GM12878 (cell line): ENCODE measurements around the gene CCDC178. TPM values are rescaled to one million over a fixed set of nuclear protein-coding genes. Genes with fewer than 3 reads are reported as not detected.

Experiments used
- ATAC-seq: fragments of 200-7000 bp; cut with Tn5 transposase; 3 replicates; pipeline ENCODE4 v1.9.1; 2020; ENCODE audit warnings: mild to moderate bottlenecking, moderate library complexity
- BruUV-seq: library from RNA; stranded (reverse); fragments of 400-500 nt; replicated peaks from 2 replicates; lab custom pipeline; 2021; lab: Mats Ljungman, UMichigan
- CTCF ChIA-PET: fragments of 300-600 bp; sonication (Branson Sonifier 250); formaldehyde crosslinking; extraction: SDS; loops from one replicate; lab custom pipeline; 2021; ENCODE audit warnings: inconsistent platforms; lab: Yijun Ruan, JAX
- POLR2A ChIA-PET: fragments of 350-600 bp; formaldehyde crosslinking; extraction: SDS; loops from one replicate; lab custom pipeline; 2021; ENCODE audit warnings: inconsistent platforms; lab: Charles Lee
- RAD21 ChIA-PET: fragments of 300-600 bp; sonication (Branson Sonifier 250); formaldehyde crosslinking; loops from one replicate; lab custom pipeline; 2023; ENCODE audit warnings: antibody characterized with exemption; ENCODE audit not compliant: unreplicated experiment; lab: Charles Lee
- SMC1A ChIA-PET: fragments of 300-600 bp; sonication (Branson Sonifier 250); formaldehyde crosslinking; loops from one replicate; lab custom pipeline; 2023; ENCODE audit not compliant: unreplicated experiment, uncharacterized antibody; lab: Charles Lee
- DNase-seq: peaks from one replicate; pipeline ENCODE4 v3.0.0-alpha.2; 2011; ENCODE audit warnings: low read depth, low spot score
- FAIRE-seq: peaks from 3 replicates; lab custom pipeline; 2011; peaks lifted over from hg19 to GRCh38; lab: Jason Lieb, UNC
- H2AFZ ChIP-seq: 2 replicates; pipeline ENCODE4 v1.6.0; 2011; ENCODE audit warnings: low read depth, low read length, control low read depth; ENCODE audit not compliant: control insufficient read depth
- H3K27ac ChIP-seq: 2 replicates; pipeline ENCODE4 v1.5.1; 2011; ENCODE audit warnings: control low read depth; ENCODE audit not compliant: control insufficient read depth, insufficient read depth
- H3K27me3 ChIP-seq, 2 experiments: replicated peaks in 1 of 2; 2 replicates each; pipeline versions ENCODE4 v1.6.0 to v1.6.1; 2011; ENCODE audit warnings: low read length in 1 of 2; ENCODE audit not compliant: control insufficient read depth in 2 of 2, insufficient read depth in 2 of 2
- H3K36me3 ChIP-seq, 2 experiments: 2 replicates each; pipeline ENCODE4 v1.5.1; 2011; ENCODE audit warnings: low read length in 1 of 2; ENCODE audit not compliant: control insufficient read depth in 2 of 2, insufficient read depth in 2 of 2
- H3K4me1 ChIP-seq: 2 replicates; pipeline ENCODE4 v1.6.1; 2011; ENCODE audit warnings: mild to moderate bottlenecking, low read length, moderate library complexity, mixed read lengths; ENCODE audit not compliant: control insufficient read depth, insufficient read depth
- H3K4me2 ChIP-seq: 2 replicates; pipeline ENCODE4 v1.6.0; 2011; ENCODE audit warnings: control low read depth; ENCODE audit not compliant: control insufficient read depth, insufficient read depth
- H3K4me3 ChIP-seq: fragments of 200-600 bp; sonication (generic); 2 replicates; pipeline ENCODE4 v1.5.1; 2016
- H3K79me2 ChIP-seq: 2 replicates; pipeline ENCODE4 v1.6.0; 2011; ENCODE audit warnings: low read length; ENCODE audit not compliant: control insufficient read depth, insufficient read depth
- H3K9ac ChIP-seq: 2 replicates; pipeline ENCODE4 v1.8.0; 2011; ENCODE audit warnings: low read length, control low read depth, mixed read lengths; ENCODE audit not compliant: control insufficient read depth, insufficient read depth
- H3K9me3 ChIP-seq: replicated peaks from 3 replicates; pipeline ENCODE4 v1.5.1; 2011; ENCODE audit warnings: mild to moderate bottlenecking, low read length; ENCODE audit not compliant: control insufficient read depth, insufficient read depth
- H4K20me1 ChIP-seq: 2 replicates; pipeline ENCODE4 v1.6.0; 2011; ENCODE audit not compliant: control insufficient read depth, insufficient read depth
- CREB1 ChIP-seq: IDR thresholded peaks from 2 replicates; pipeline ENCODE4 v1.6.1; 2012; ENCODE audit warnings: low read depth, mild to moderate bottlenecking, inconsistent platforms
- CTCF ChIP-seq, 3 experiments: IDR thresholded peaks in 2 of 3; conservative IDR thresholded peaks in 1 of 3; 2 replicates each; pipeline ENCODE4 v1.5.1; 2011; ENCODE audit warnings: low read depth in 3 of 3, low read length in 3 of 3, mild to moderate bottlenecking in 3 of 3, control low read depth in 2 of 3, moderate library complexity in 2 of 3, inconsistent platforms in 1 of 3, mixed read lengths in 1 of 3; ENCODE audit not compliant: control insufficient read depth in 2 of 3, insufficient read depth in 1 of 3; ENCODE audit errors: extremely low read depth in 1 of 3
- ESRRA ChIP-seq: IDR thresholded peaks from 2 replicates; pipeline ENCODE4 v1.6.1; 2012; ENCODE audit warnings: mild to moderate bottlenecking, low read length, improper control_type of control experiment
- GATAD2B ChIP-seq: fragments of 450-650 bp; conservative IDR thresholded peaks from 2 replicates; pipeline ENCODE4 v1.6.1; 2017; ENCODE audit warnings: low read depth, mild to moderate bottlenecking, moderate library complexity
- HDAC2 ChIP-seq: fragments of 200-600 bp; sonication (generic); IDR thresholded peaks from 2 replicates; pipeline ENCODE4 v1.6.1; 2017
- HDAC6 ChIP-seq: fragments of 200-600 bp; sonication (generic); IDR thresholded peaks from one replicate; pipeline ENCODE4 v1.8.0; 2017; ENCODE audit warnings: antibody characterized with exemption; ENCODE audit not compliant: unreplicated experiment
- KDM1A ChIP-seq: fragments of 200-600 bp; sonication (generic); IDR thresholded peaks from 2 replicates; pipeline ENCODE4 v1.6.1; 2016; ENCODE audit warnings: borderline replicate concordance
- NFIC ChIP-seq: IDR thresholded peaks from 2 replicates; pipeline ENCODE4 v1.6.1; 2012; ENCODE audit warnings: low read depth, mild to moderate bottlenecking, inconsistent platforms, low read length, moderate library complexity
- PAX5 ChIP-seq: IDR thresholded peaks from 2 replicates; pipeline ENCODE4 v1.6.1; 2011; ENCODE audit warnings: low read depth, low read length, borderline replicate concordance
- REST ChIP-seq: IDR thresholded peaks from 2 replicates; pipeline ENCODE4 v1.6.1; 2012; ENCODE audit warnings: mild to moderate bottlenecking, low read depth, low read length
- USF1 ChIP-seq: IDR thresholded peaks from 2 replicates; pipeline ENCODE4 v1.6.1; 2011; ENCODE audit warnings: borderline replicate concordance, low read depth, mild to moderate bottlenecking, moderate library complexity, mixed read lengths, low read length; ENCODE audit not compliant: insufficient read depth; ENCODE audit errors: extremely low read length
- ZBTB4 ChIP-seq: fragments of 450-650 bp; formaldehyde crosslinking; IDR thresholded peaks from 2 replicates; pipeline ENCODE4 v1.4.0; 2022; ENCODE audit warnings: mild to moderate bottlenecking, moderate library complexity
- WGBS: methylation state at CpG from one replicate; pipeline ENCODE4 v1.1.6; 2016; ENCODE audit warnings: low lambda C conversion rate; ENCODE audit not compliant: insufficient replicate concordance, insufficient coverage; ENCODE audit errors: missing lambda C conversion rate; 5-methylcytosine and 5-hydroxymethylcytosine counted together
- in situ Hi-C: fragments of 300-500 bp; cut with MboI; formaldehyde crosslinking; loops from 9 replicates; pipeline ENCODE4 v1.14.3; 2018; ENCODE audit warnings: mixed read lengths
- intact Hi-C: fragments of 100-400 bp; cut with micrococcal nuclease; formaldehyde crosslinking; loops from one replicate; pipeline ENCODE4 v1.14.2; 2022; ENCODE audit not compliant: unreplicated experiment
- polyA plus RNA-seq, 11 experiments: library from polyadenylated mRNA; depleted of rRNA in 4 of 11; unstranded in 6 of 11; stranded (reverse) in 5 of 11; fragments of >200 nt; fragmentation: Nextera tagmentation in 4 of 11; fragmentation: Illumina TruSeq in 1 of 11; extraction: Ambion mirVana in 4 of 11; extraction: Trizol in 1 of 11; gene quantifications; 1 replicate in 1 of 11; 2 replicates in 10 of 11; pipeline versions ENCODE4 v1.2.1 to v1.2.3, GENCODE V29; 2011 to 2016; ENCODE audit warnings: inconsistent platforms in 2 of 11, missing spikeins in 2 of 11, low read depth in 1 of 11
- total RNA-seq, 4 experiments: library from RNA; depleted of rRNA in 3 of 4; stranded (reverse); fragments of >200 nt in 3 of 4; fragmentation: Illumina TruSeq in 1 of 4; extraction: Trizol in 1 of 4; gene quantifications; 2 replicates each; pipeline versions ENCODE4 v1.2.1 to v1.2.3, GENCODE V29; 2013 to 2021

CCDC178 gene
- total and polyA plus RNA-seq, 10 of the 15 experiments (the other 5 are each of a cell fraction or from before 2014, with no cell fraction given) = 0.04 TPM; not detected in 9

GRCh38 chr18:33316146-33316587 is 124.4 kb downstream of the CCDC178 start:
- in situ Hi-C loops = no loop called here
- ChIA-PET POLR2A (no interaction called here), SMC1A (no interaction called here), CTCF (interaction anchor here (1.9 kb wide), 1 partner anchor 84 kb away, joined by 4 read pairs; no protein-coding TSS in a partner anchor), RAD21 (no interaction called here)
- WGBS = 60% methylated on average over 21 of the region's 33 CpGs
- DNase-seq (no peak), ATAC-seq (no peak), FAIRE-seq (no peak)
- no peaks in the 10 kb centered on the region for H3K36me3 ChIP-seq
- no peak overlapping the region for H3K4me3 ChIP-seq
- H3K4me1 ChIP-seq = no peaks in the 10 kb centered on the region
- no peak overlapping the region for H3K27ac ChIP-seq
- no peaks in the 10 kb centered on the region for H3K79me2 ChIP-seq
- no peaks in the 10 kb centered on the region for H4K20me1 ChIP-seq
- no peak overlapping the region for H3K4me2 ChIP-seq
- no peak overlapping the region for H3K9ac ChIP-seq
- no peaks in the 10 kb centered on the region; the same call in 2 of the 3 replicates for H3K9me3 ChIP-seq
- H3K27me3 ChIP-seq = no peaks in the 10 kb centered on the region
- intact Hi-C loops = no loop called here
- H2AFZ ChIP-seq = no peak overlapping the region
- no TSS peak for BruUV-seq
- TF ChIP-seq GATAD2B (no peak), PAX5 (no peak), NFIC (no peak), KDM1A (no peak), CREB1 (no peak), ZBTB4 (CRISPR knock-in tag) (no peak), ESRRA (no peak), CTCF (IDR thresholded peaks at IDR 0.05 in 2 of 3, conservative IDR thresholded peaks at IDR 0.05 in 1 of 3; ENCODE audit: control insufficient read depth in 2 of 3, extremely low read depth in 1 of 3, insufficient read depth in 1 of 3, low read depth in 3 of 3, low read length in 3 of 3) (no peak), HDAC6 (no peak), REST (no peak), USF1 (no peak), HDAC2 (no peak)
